Panc1 (cell line): Measurements from ENCODE around the gene SDK1. TPM values are rescaled to one million over a fixed set of nuclear protein-coding genes. Genes with fewer than 3 reads are reported as not detected.

Experiments used
- ATAC-seq: fragments of 200-7000 bp; cut with Tn5 transposase; 2 replicates; pipeline ENCODE4 v1.9.1; 2020; ENCODE audit warnings: mild to moderate bottlenecking, moderate library complexity
- BruUV-seq: library from RNA; stranded (reverse); fragments of 400-500 nt; replicated peaks from 2 replicates; lab custom pipeline; 2021; lab: Mats Ljungman, UMichigan
- CTCF ChIA-PET: fragments of 300-600 bp; sonication (Branson Sonifier 250); formaldehyde crosslinking; loops from one replicate; lab custom pipeline; 2022; ENCODE audit warnings: antibody characterized with exemption; lab: Charles Lee
- POLR2A ChIA-PET: fragments of 300-600 bp; sonication (Branson Sonifier 250); formaldehyde crosslinking; loops from one replicate; lab custom pipeline; 2022; ENCODE audit warnings: antibody characterized with exemption; lab: Charles Lee
- DNase-seq: peaks from one replicate; pipeline ENCODE4 v3.0.0-alpha.2; 2010; ENCODE audit warnings: low read depth, low spot score
- H3K27ac ChIP-seq: 2 replicates; pipeline ENCODE4 v1.5.1; 2011; ENCODE audit warnings: mild to moderate bottlenecking, low read length, inconsistent platforms
- H3K27me3 ChIP-seq: fragments of 200-500 bp; sonication (Bioruptor generic); 2 replicates; pipeline ENCODE4 v1.6.0; 2014; ENCODE audit warnings: low read length, inconsistent platforms; ENCODE audit not compliant: control insufficient read depth, insufficient read depth
- H3K36me3 ChIP-seq: fragments of 200-500 bp; sonication (Bioruptor generic); 2 replicates; pipeline ENCODE4 v1.5.1; 2014; ENCODE audit warnings: inconsistent platforms, mild to moderate bottlenecking, low read length, moderate library complexity; ENCODE audit not compliant: control insufficient read depth, insufficient read depth
- H3K4me1 ChIP-seq: 2 replicates; pipeline ENCODE4 v1.5.1; 2011; ENCODE audit warnings: inconsistent platforms, mild to moderate bottlenecking, low read length, moderate library complexity; ENCODE audit not compliant: control insufficient read depth, insufficient read depth
- H3K4me3 ChIP-seq, 2 experiments: 2 replicates each; pipeline ENCODE4 v1.5.1; 2011 to 2012; ENCODE audit warnings: low read depth in 2 of 2, low read length in 2 of 2, mild to moderate bottlenecking in 2 of 2, inconsistent platforms in 1 of 2, moderate library complexity in 1 of 2
- H3K9me3 ChIP-seq: fragments of 200-500 bp; sonication (Bioruptor generic); 2 replicates; pipeline ENCODE4 v1.5.1; 2014; ENCODE audit warnings: low read depth, mild to moderate bottlenecking, inconsistent platforms, low read length, moderate library complexity; ENCODE audit not compliant: control insufficient read depth, insufficient read depth
- CTCF ChIP-seq: fragments of 450-650 bp; IDR thresholded peaks from 2 replicates; pipeline ENCODE4 v1.5.1; 2017; ENCODE audit warnings: mild to moderate bottlenecking
- POLR2AphosphoS5 ChIP-seq: IDR thresholded peaks from 2 replicates; pipeline ENCODE4 v1.6.1; 2012; ENCODE audit warnings: mild to moderate bottlenecking, low read depth, low read length, moderate library complexity
- REST ChIP-seq, 2 experiments: IDR thresholded peaks; 2 replicates each; pipeline ENCODE4 v1.6.1; 2011 to 2012; ENCODE audit warnings: low read depth in 2 of 2, control low read depth in 1 of 2, low read length in 1 of 2, mild to moderate bottlenecking in 1 of 2, moderate library complexity in 1 of 2; ENCODE audit not compliant: insufficient read depth in 1 of 2
- SIN3A ChIP-seq: IDR thresholded peaks from 2 replicates; pipeline ENCODE4 v1.6.1; 2012; ENCODE audit warnings: low read depth, mild to moderate bottlenecking, low read length, moderate library complexity, borderline replicate concordance; ENCODE audit not compliant: insufficient read depth
- TCF7L2 ChIP-seq: IDR thresholded peaks from 2 replicates; pipeline ENCODE4 v1.6.1; 2011; ENCODE audit warnings: mild to moderate bottlenecking, low read depth, low read length, inconsistent platforms
- in situ Hi-C: cut with HindIII; loops from 2 replicates; pipeline ENCODE4 v1.10.0; 2016; ENCODE audit warnings: low sequenced_read_pairs, low pct_unique_long_range_greater_than_20kb
- intact Hi-C: fragments of 100-400 bp; cut with micrococcal nuclease; formaldehyde crosslinking; loops from one replicate; pipeline ENCODE4 v1.10.0; 2022; ENCODE audit not compliant: unreplicated experiment
- total RNA-seq: library from RNA; stranded (reverse); gene quantifications from one replicate; pipeline ENCODE4 v1.2.1, GENCODE V29; 2021; ENCODE audit not compliant: unreplicated experiment

Gene SDK1
- total RNA-seq, 1 experiment from 2014 or later, result 47.4 TPM

- Histone ChIP-seq H3K27ac (no peak overlapping the region), H3K9me3 (no peaks in the 10 kb centered on the region), H3K4me3 (no peak overlapping the region), H3K36me3 (no peaks in the 10 kb centered on the region), H3K27me3 (no peaks in the 10 kb centered on the region), H3K4me1 (no peaks in the 10 kb centered on the region)
- in situ Hi-C loops (no loop called here), intact Hi-C loops (no loop called here)
- ChIA-PET POLR2A (no interaction called here), CTCF (no interaction called here)
- TF ChIP-seq SIN3A (no peak), POLR2AphosphoS5 (no peak), TCF7L2 (no peak), REST (IDR thresholded peaks at IDR 0.05; ENCODE audit: insufficient read depth in 1 of 2, low read depth in 2 of 2, low read length in 1 of 2) (no peak), CTCF (no peak)
- ATAC-seq (no peak), DNase-seq (no peak)
- BruUV-seq, result no TSS peak
These were observed 680.2 kb downstream of the SDK1 start for GRCh38 chr7:3981281-3981680.

- ChIA-PET POLR2A (interaction anchor here (0.6 kb wide), 1 partner anchor 275 kb away, joined by 3 read pairs; no protein-coding TSS in a partner anchor), CTCF (no interaction called here)
- in situ Hi-C loops, result no loop called here
- no TSS peak for BruUV-seq
- no peak for TF ChIP-seq CTCF
- no peaks in the 10 kb centered on the region for H3K27me3 ChIP-seq
- H3K27ac ChIP-seq, result no peak overlapping the region
- no peaks in the 10 kb centered on the region for H3K36me3 ChIP-seq
- ATAC-seq (no peak), DNase-seq (no peak)
- no peak overlapping the region for H3K4me3 ChIP-seq
- H3K9me3 ChIP-seq, result no peaks in the 10 kb centered on the region
- no peaks in the 10 kb centered on the region for H3K4me1 ChIP-seq
- intact Hi-C loops, result no loop called here
These were observed 683.4 kb downstream of the SDK1 start for GRCh38 chr7:3984456-3984855.
